ENCODE results near the gene SARDH. TPM values are rescaled to one million over a fixed set of nuclear protein-coding genes. Genes with fewer than 3 reads are reported as not detected.
"Not testable (repeated sequence)": the region's sequence is repeated elsewhere in the genome, so short reads cannot be mapped to it uniquely, and the experiment has no call there.

SARDH gene
- total RNA-seq, 1 donor = 0.18 TPM

DNA sequence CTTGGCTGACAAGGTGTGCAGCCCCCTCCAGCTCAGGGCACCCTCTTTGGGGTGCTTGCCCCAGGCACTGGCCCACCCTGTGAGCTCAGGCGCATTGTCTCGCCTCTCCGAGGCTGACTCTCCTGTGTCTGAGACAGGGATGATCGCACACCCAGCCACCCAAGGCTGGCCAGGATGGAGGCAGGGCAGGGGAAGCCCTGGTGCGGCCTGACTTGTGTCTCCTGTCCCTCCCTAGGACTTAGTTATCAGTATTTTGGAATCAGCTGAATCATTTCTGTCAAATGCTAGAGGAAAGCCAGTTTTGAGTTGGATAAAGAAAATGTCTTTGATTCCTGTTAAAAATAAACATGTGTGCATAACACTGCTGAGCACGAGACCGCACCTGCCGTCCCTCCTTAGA is 104.5 kb downstream of the SARDH start:
- TF ChIP-seq CTCF (IDR thresholded peaks at IDR 0.05; ENCODE audit: insufficient read depth, low read length) = no peak
- no peak overlapping the region for H3K4me3 ChIP-seq (ENCODE audit: low read depth, low read length)
- DNase-seq (ENCODE audit: low read depth) = no peak

DNA sequence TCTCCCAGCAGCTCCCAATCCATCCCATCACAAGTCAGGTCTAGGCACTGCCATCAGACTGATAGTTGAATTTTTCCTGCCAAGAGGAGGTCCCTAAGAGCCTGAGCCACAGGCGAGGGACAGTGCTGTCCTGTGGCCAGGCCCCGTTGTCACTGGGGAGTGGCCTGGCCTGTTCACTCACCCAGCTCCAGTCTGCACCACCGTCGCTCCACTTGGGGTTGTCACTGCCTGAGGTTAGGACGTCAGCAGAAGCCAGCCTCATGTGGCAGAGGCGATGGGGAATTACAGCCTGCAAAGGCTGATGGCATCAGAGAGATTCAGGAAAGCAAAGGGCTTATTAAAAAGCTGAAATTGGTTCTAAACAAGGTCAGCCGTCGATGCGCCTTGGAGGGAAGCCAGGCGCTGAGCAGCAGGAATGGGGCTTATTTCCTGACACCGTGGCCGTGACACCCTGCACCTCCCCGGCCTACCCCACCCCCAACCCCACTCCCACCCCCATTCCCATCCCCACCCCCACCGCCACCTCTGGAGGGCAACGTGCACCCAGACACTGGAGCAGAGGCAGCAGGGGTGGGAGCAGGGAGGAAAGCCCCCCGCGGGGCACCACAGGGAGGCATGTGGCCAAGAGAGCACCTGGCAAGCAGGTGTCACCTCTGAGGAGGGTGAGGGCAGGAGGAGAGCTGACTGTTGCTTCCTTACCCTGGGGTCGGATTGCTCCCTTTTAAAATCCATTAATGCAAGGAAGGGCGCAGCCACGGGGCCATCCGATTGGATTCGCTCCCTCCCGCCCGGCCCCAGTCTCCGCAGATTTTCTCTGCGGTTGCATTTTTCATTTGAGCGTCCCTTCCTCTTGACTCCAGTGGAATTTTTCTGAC is 105.1 kb downstream of the SARDH start:
- no peak overlapping the region for H3K4me3 ChIP-seq (ENCODE audit: low read depth, low read length)
- DNase-seq (ENCODE audit: low read depth) = no peak
- no peak for TF ChIP-seq CTCF (IDR thresholded peaks at IDR 0.05; ENCODE audit: insufficient read depth, low read length)

- TF ChIP-seq CTCF (IDR thresholded peaks at IDR 0.05; ENCODE audit: insufficient read depth, low read length) = no peak
- no peak for DNase-seq (ENCODE audit: low read depth)
- no peak overlapping the region for H3K4me3 ChIP-seq (ENCODE audit: low read depth, low read length)
Measured at GRCh38 chr9:133631111-133631510, 107.0 kb downstream of the SARDH start.

GRCh38 chr9:133629221-133630110 is 108.7 kb downstream of the SARDH start:
- DNase-seq (ENCODE audit: low read depth) = no peak
- no peak for TF ChIP-seq CTCF (IDR thresholded peaks at IDR 0.05; ENCODE audit: insufficient read depth, low read length)
- no peak overlapping the region for H3K4me3 ChIP-seq (ENCODE audit: low read depth, low read length)

DNA sequence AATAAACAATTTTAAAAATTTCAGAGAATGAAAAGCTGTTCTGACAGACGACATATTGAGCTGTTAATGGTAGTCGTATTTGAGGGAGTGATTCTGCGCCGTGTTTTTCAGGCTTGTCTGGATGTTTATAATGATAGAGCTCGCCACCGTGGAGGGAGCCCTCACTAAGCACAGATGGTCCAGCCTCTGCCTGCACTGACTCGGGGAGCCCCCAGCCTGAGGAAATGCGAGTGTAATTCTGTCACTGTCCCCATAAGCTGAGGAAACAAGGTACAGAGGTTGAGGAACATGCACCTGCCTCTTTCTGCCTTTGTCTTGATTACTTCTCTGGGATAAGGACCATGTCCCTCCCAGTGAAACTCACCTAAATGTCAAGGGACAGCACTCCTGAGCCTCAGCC is 109.4 kb downstream of the SARDH start:
- no peak for DNase-seq (ENCODE audit: low read depth)
- no peak for TF ChIP-seq CTCF (IDR thresholded peaks at IDR 0.05; ENCODE audit: insufficient read depth, low read length)
- no peak overlapping the region for H3K4me3 ChIP-seq (ENCODE audit: low read depth, low read length)

- no peak for TF ChIP-seq CTCF (IDR thresholded peaks at IDR 0.05; ENCODE audit: insufficient read depth, low read length)
- no peak for DNase-seq (ENCODE audit: low read depth)
Measured at GRCh38 chr9:133627341-133627740, 110.8 kb downstream of the SARDH start.

GRCh38 chr9:133626008-133626407 is 112.1 kb downstream of the SARDH start:
- H3K4me3 ChIP-seq (ENCODE audit: low read depth, low read length) = not testable (repeated sequence)

More at GRCh38 chr9:133627341-133627740, 110.8 kb downstream of the SARDH start:
- no peak overlapping the region for H3K4me3 ChIP-seq (ENCODE audit: low read depth, low read length)

More at GRCh38 chr9:133626008-133626407, 112.1 kb downstream of the SARDH start:
- DNase-seq (ENCODE audit: low read depth) = not testable (repeated sequence)
